ENCODE data around the gene HNRNPA2B1.
"Not testable (repeated sequence)": the region's sequence is repeated elsewhere in the genome, so short reads cannot be mapped to it uniquely, and the experiment has no call there.

The HNRNPA2B1 gene

DNA sequence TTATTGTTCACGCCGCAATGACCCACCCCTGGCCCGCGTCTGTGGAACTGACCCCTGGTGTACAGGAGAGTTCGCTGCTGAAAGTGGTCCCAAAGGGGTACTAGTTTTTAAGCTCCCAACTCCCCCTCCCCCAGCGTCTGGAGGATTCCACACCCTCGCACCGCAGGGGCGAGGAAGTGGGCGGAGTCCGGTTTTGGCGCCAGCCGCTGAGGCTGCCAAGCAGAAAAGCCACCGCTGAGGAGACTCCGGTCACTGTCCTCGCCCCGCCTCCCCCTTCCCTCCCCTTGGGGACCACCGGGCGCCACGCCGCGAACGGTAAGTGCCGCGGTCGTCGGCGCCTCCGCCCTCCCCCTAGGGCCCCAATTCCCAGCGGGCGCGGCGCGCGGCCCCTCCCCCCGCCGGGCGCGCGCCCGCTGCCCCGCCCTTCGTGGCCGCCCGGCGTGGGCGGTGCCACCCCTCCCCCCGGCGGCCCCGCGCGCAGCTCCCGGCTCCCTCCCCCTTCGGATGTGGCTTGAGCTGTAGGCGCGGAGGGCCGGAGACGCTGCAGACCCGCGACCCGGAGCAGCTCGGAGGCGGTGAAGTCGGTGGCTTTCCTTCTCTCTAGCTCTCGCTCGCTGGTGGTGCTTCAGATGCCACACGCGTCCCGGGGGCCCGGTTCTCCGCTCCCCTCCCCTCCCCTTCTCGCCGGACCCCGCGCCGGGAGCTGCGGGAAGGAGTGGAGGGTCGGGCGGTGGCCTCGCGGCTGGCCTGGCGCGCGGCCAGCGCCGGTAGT is 887 bp upstream of the HNRNPA2B1 start, which contains the start of gene CBX3:
TSS of gene CBX3 (plus strand) at position 499 of the 772 bp plus-strand sequence. CDS start 1,254 bp downstream, outside the sequence.
- peak within 1 kb of the TSS; percentile 100 for H3K4me3 Mint-ChIP-seq
- H3K9me3 Mint-ChIP-seq: no peaks in the 10 kb centered on the region
- H3K4me1 Mint-ChIP-seq: peaks cover 45% of the 10 kb centered on the region
- peaks cover 42% of the 10 kb centered on the region for H3K36me3 Mint-ChIP-seq
- peak within 1 kb of the TSS; percentile 100 for H3K27ac Mint-ChIP-seq
- no peaks in the 10 kb centered on the region for H3K27me3 Mint-ChIP-seq

DNA sequence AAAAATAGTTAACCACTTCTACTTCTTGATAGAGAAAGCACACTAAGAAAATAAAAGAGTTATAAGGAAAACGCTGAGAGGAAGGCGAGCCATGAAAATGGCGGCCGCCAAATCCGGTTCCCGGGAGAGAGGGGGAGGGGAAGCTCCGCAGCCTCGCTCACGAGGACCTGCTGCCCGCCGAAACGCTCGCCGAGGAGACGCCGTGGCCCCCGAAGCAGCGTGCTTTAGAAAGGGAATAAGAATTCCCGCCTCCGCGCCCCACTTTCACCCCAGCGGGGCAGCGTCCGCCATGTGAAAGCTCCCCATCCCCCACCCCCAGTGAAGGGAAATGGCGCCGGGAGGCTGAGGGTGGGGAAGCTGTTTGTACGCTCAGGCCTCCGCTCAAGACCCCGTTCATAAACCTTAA is 505 bp downstream of the HNRNPA2B1 start:
- H3K27ac Mint-ChIP-seq: peak overlapping the region; percentile 100
- H3K36me3 Mint-ChIP-seq: peaks cover 49% of the 10 kb centered on the region
- no peaks in the 10 kb centered on the region for H3K9me3 Mint-ChIP-seq
- H3K4me3 Mint-ChIP-seq: peak overlapping the region; percentile 100
- peaks cover 48% of the 10 kb centered on the region for H3K4me1 Mint-ChIP-seq
- no peaks in the 10 kb centered on the region for H3K27me3 Mint-ChIP-seq

DNA sequence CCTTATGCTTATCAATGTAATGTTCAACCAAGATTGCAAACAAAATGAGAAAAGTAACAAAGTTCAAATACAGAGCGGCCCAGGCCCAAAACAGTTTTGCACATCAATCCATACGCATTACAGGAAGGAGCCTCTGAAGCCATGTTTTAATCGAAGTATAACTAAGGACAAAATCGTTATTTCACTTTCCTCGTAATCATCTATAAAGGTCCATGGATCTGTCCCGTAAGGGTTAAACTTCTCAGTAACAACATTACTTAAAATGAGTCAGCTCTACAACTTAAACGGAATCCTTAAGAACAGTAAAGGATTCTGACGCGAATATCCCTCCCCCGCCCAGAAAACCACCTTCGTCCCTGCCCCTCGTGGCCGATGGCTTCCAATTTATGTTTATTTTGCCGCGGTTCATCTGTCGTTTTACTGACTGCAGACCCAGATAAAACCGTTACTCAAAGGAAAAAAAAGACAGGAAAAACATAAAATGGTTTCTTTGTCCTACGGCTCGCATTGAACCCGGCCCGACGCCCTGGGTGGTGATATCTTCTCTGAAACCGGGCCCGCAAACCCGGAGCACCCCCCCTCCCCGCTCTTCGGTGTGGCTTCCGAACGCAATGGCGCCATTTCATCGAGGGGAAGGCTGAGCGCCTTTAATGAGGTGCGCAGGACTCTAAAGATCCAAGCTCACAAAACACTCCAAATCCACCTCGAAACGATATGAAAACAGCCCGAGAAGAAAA is 1.1 kb downstream of the HNRNPA2B1 start:
- Mint-ChIP-seq H3K4me1 (peaks cover 44% of the 10 kb centered on the region), H3K9me3 (no peaks in the 10 kb centered on the region), H3K27ac (peak overlapping the region; percentile 100), H3K4me3 (peak overlapping the region; percentile 100), H3K27me3 (no peaks in the 10 kb centered on the region), H3K36me3 (peaks cover 48% of the 10 kb centered on the region)

DNA sequence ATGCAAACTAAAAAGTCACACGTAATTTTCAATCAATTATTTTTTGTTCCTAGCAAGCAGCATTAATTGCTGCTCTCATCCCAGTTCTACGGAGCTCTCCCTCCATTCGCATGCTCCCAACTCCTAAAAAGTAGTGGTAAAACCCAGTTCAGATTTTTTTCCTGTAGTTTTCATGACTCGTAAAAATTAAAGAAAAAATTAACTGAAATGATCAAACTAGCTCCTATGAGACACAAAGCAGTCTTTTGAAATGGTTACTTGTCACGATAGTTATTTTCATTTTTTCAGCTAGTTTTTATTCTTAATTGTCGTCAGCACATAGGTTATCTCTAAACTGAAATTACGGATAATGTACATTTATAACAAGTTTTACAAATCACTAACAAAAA is 1.8 kb downstream of the HNRNPA2B1 start:
- Mint-ChIP-seq H3K36me3 (peaks cover 54% of the 10 kb centered on the region), H3K4me1 (peaks cover 44% of the 10 kb centered on the region), H3K9me3 (no peaks in the 10 kb centered on the region), H3K27ac (peak overlapping the region; percentile 100), H3K4me3 (peak overlapping the region; percentile 100), H3K27me3 (no peaks in the 10 kb centered on the region)

DNA sequence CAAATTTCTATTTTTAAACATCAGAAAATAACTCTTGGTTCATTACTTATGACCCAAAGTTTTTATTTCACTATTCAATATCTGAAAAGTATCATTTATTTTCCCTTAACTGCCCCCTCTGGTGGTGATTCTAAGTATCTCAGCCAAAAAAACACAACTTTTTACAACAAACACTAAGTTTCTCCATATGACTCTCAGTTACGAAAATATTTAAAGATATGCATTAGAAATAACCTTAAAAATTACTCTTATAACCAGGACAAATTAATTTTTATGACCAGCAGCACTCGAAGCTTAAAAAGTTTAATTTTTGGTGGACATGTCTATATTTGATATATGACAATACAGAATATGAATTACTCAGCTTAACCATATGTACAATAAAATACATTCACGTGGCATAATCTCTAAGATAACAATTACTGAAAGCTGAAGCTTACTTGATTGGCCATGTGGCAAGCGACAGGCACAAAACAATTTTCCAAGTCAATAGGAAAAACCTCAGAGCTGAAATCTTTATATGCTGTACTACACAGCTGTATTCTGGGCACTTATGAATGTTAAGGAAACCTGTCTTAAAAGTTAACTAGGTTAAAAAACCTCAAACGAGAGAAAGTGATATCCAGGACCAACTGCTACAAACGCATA is 2.3 kb downstream of the HNRNPA2B1 start:
- Mint-ChIP-seq H3K27me3 (no peaks in the 10 kb centered on the region), H3K9me3 (no peaks in the 10 kb centered on the region), H3K4me1 (peaks cover 44% of the 10 kb centered on the region), H3K36me3 (peaks cover 59% of the 10 kb centered on the region), H3K4me3 (peak overlapping the region; percentile 100), H3K27ac (peak overlapping the region; percentile 100)

DNA sequence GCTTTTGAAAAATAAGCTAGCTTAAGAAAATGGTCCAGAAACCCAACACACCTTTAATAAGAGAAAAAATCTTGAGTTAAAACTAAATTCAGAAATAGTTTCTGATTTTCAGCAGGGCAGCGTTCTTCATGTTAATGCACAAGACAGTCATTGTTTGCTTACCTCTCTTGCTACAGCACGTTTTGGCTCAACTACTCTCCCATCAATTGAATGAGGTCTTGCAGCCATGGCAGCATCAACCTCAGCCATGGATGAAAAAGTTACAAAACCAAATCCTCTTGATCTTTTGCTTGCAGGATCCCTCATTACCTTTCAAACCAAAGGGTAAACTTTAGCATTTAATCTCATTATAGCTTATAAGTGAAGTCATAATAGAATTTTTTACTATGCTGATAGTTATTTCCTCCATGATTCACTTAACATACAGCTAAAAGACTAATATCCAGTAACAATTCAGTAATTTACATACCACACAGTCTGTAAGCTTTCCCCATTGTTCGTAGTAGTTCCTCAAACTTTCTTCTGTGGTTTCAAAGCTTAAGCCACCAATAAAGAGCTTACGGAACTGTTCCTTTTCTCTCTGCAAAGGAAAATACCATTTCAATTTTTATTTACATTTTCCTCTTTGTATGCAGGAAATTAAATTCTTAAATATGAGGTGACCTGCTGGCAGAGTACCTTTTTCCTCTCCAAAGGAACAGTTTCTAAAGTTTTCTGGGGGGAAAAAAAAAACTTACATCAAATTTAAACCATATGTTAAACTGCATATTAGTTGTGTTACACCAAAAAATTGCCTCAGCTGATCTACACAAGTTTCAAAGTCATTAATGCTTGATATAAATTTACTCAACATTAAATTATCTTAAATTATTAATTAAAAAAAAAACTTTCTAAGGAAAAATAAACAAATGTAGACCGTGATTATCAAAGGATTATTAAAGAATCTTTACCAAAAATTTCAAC is 3.1 kb downstream of the HNRNPA2B1 start:
- Mint-ChIP-seq H3K4me1 (peaks cover 47% of the 10 kb centered on the region), H3K27me3 (no peaks in the 10 kb centered on the region), H3K36me3 (peaks cover 66% of the 10 kb centered on the region), H3K9me3 (no peaks in the 10 kb centered on the region), H3K4me3 (peak overlapping the region; percentile 100), H3K27ac (peak overlapping the region; percentile 100)

DNA sequence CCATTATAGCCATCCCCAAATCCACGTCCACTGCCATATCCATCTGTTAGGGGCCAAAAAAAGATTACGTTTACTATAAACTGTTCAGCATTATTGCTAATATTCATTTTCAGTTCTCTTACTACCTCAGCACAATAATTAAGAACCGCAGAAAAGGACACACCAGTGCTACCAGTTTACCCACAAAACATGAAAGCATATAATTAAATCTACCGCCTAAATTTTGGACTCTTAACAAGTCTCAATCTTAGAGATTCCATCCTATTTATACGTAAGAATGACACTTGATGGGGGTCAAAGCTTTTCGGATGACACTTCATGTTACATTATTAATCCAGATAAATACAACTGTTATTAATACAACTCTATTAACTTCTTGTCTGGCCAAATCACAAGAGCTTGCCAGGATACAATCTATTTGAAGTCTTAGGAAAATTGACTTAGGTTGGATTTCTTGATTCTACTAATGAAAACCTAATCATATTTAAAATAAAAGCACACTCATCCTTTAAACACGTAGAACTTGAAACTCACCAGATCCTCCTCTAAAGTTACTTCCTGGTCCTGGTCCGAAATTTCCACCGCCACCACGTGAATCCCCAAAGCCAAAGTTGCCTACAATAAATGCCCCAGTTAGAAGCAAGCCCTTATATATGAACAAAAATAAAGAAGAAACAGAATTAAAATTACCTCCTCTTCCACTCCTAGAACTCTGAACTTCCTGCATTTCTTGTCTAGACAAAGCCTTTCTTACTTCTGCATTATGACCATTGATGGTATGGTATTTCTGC is 4.5 kb downstream of the HNRNPA2B1 start:
- Mint-ChIP-seq H3K36me3 (peaks cover 74% of the 10 kb centered on the region), H3K9me3 (no peaks in the 10 kb centered on the region), H3K4me3 (peak overlapping the region; percentile 100), H3K27me3 (no peaks in the 10 kb centered on the region), H3K4me1 (peaks cover 61% of the 10 kb centered on the region), H3K27ac (peak overlapping the region; percentile 96)

DNA sequence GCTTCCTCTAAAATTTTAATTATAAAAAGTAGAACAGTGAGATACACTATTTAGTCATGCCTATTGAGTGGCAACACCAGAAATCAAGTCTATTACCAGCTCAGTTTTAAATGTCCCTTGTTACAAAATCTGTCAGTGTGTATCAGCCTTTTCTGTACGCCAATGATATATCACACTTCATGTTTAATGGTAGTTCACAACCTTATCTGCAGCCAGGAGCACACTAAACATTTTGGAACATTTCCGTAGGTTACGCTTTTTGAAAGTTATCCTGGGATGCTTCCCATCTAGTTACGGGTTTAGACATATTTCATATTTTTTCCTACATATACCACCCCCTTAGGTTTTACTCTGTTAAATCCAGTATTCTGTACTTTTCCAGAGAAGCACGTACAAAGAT is 5.4 kb downstream of the HNRNPA2B1 start:
- Mint-ChIP-seq H3K27me3 (no peaks in the 10 kb centered on the region), H3K27ac (peak overlapping the region; percentile 77), H3K4me3 (peak overlapping the region; percentile 100), H3K9me3 (no peaks in the 10 kb centered on the region), H3K4me1 (peaks cover 70% of the 10 kb centered on the region), H3K36me3 (peaks cover 75% of the 10 kb centered on the region)

DNA sequence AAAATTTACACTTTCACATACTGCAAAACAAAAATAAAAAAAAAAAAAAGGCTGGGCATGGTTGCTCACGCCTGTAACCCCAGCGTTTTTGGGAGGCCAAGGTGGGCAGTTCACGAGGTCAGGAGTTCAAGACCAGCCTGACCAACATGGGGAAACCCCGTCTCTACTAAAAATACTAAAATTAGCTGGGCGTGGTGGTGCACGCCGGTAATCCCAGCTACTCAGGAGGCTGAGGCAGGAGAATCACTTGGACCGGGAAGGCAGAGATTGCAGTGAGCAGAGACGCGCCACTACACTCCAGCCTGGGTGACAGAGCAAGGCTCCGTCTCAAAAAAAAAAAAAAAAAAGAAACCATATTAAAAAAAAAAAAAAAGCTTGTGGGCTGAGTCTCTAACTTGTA is 5.8 kb downstream of the HNRNPA2B1 start:
- Mint-ChIP-seq H3K27ac (peak overlapping the region; percentile 88), H3K4me1 (peaks cover 74% of the 10 kb centered on the region), H3K4me3 (peak overlapping the region; percentile 83), H3K36me3 (peaks cover 75% of the 10 kb centered on the region)
- not testable (repeated sequence) for H3K9me3 Mint-ChIP-seq, H3K27me3 Mint-ChIP-seq

DNA sequence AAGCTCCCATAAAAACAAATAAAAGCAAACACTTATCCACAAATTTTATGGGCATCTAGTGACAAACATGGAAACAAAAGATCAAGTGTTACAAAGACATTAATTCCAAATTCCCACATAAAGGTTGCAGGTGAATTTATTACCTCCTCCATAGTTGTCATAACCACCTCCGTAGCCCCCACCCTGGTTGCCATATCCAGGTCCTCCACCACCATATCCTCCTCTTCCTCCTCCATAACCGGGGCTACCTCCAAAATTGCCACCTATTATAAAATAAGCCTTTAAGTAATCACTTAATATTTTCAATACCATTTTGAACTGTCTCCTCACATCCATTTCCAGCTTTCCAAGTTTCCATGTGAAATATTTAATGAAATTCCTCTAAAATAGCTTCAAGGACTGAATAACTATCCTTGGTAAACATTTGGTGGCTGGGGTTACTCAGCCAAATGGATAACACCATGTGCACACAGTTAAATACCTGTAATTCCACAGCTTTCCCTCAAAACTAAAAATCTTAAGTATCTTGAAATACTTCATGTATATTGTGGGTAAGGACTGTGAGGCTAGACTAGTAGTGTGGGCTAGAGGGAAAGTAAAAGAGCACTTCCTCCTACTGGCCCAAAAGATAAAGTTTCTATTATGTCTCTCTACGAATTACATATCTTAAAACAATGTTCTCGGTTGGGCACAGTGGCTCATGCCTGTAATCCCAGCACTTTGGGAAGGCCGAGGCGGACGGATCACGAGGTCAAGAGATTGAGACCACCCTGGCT is 6.9 kb downstream of the HNRNPA2B1 start:
- Mint-ChIP-seq H3K36me3 (peaks cover 70% of the 10 kb centered on the region), H3K27ac (peak overlapping the region; percentile 88), H3K9me3 (no peaks in the 10 kb centered on the region), H3K27me3 (no peaks in the 10 kb centered on the region), H3K4me1 (peaks cover 85% of the 10 kb centered on the region), H3K4me3 (peak overlapping the region; percentile 83)

DNA sequence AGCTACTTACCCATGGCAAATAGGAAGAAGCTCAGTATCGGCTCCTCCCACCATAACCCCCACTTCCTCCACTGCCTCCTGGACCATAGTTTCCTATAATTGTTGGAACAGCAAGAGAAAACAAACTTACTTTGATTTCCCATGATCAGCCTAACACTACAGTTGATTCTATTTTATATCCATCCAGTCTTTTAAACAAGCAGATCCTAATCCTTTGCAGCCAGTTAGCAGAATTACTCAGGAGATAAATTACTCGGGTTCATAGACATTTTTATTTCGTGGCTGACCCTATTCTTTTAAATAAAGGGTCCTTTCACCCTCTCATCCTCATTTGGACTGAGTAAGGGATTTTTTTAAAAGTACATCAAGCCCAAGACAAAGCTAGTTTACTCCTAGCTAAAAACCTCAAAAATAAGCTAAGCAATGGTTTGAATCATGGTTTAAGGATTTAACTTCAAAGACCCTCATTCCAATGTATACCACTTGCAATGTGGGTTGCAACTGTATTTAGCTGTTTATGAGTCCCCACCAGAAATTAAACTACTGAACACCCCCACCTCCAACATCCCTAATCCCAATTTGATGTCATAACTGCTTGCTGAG is 8.0 kb downstream of the HNRNPA2B1 start:
- Mint-ChIP-seq H3K4me1 (peaks cover 96% of the 10 kb centered on the region), H3K27me3 (no peaks in the 10 kb centered on the region), H3K4me3 (peak overlapping the region; percentile 83), H3K27ac (peak overlapping the region; percentile 88), H3K9me3 (peaks cover 3% of the 10 kb centered on the region), H3K36me3 (peaks cover 68% of the 10 kb centered on the region)

DNA sequence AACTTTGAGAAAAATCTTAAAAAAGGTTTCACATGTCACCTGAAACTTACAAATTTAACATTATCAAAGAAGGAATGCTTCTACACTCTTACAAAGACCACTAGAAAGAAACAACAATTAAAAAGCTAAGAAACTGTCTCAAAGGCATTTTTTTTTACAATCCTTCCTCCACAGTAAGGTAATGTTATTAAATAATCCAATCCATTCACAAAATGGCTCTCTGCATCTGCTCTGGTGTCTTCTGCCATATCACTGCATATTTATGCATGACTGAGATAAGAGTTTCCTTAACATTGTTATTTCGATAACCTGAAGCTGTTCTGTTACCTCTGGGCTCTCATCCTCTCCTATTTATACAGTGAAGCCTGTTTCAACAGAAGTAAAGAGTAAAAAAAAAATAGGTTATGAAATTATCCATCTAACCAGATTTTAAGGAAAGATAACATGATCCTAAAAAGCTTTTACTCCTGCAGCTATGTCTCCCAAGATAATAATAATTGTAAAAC is 8.5 kb downstream of the HNRNPA2B1 start:
- Mint-ChIP-seq H3K9me3 (peaks cover 3% of the 10 kb centered on the region), H3K4me1 (peaks cover 97% of the 10 kb centered on the region), H3K36me3 (peaks cover 64% of the 10 kb centered on the region), H3K27me3 (no peaks in the 10 kb centered on the region), H3K27ac (peak overlapping the region; percentile 88), H3K4me3 (peak overlapping the region; percentile 83)

Data from activated naive CD4-positive, alpha-beta T cell treated with anti-CD3 and anti-CD28 coated beads, Interleukin-2, amount 50 U/mL, for 24 hours (primary cell).